Esophagus (tissue), 2 donors: ENCODE results near the gene SLCO4A1. TPM values are rescaled to one million over a fixed set of nuclear protein-coding genes. Genes with fewer than 3 reads are reported as not detected.
"Not testable (repeated sequence)": the region's sequence is repeated elsewhere in the genome, so short reads cannot be mapped to it uniquely, and the experiment has no call there.

ENCODE experiments used
- H3K27ac ChIP-seq, 2 donors: one replicate each; pipeline ENCODE4 v1.5.1; 2013; ENCODE audit warnings: low read depth in 2 of 2, mild to moderate bottlenecking in 2 of 2, inconsistent platforms in 1 of 2, low read length in 1 of 2, moderate library complexity in 1 of 2
- H3K27me3 ChIP-seq, 2 donors: one replicate each; pipeline ENCODE4 v1.6.1; 2013; ENCODE audit warnings: low read length in 2 of 2, control low read depth in 1 of 2, mild to moderate bottlenecking in 1 of 2; ENCODE audit not compliant: insufficient read depth in 2 of 2, control insufficient read depth in 1 of 2
- H3K36me3 ChIP-seq, 2 donors: one replicate each; pipeline ENCODE4 v1.6.1; 2013; ENCODE audit warnings: low read length in 1 of 2; ENCODE audit not compliant: control insufficient read depth in 2 of 2, insufficient read depth in 2 of 2
- H3K4me1 ChIP-seq, 2 donors: one replicate each; pipeline ENCODE4 v1.6.1; 2013; ENCODE audit warnings: low read length in 1 of 2; ENCODE audit not compliant: control insufficient read depth in 2 of 2, insufficient read depth in 2 of 2
- H3K4me3 ChIP-seq, 2 donors: one replicate each; pipeline ENCODE4 v1.5.1; 2013; ENCODE audit warnings: low read length in 2 of 2, mild to moderate bottlenecking in 2 of 2, low read depth in 1 of 2, moderate library complexity in 1 of 2
- H3K9me3 ChIP-seq, 2 donors: one replicate each; pipeline ENCODE4 v1.6.1; 2013; ENCODE audit warnings: mild to moderate bottlenecking in 2 of 2, low read depth in 1 of 2, low read length in 1 of 2, moderate library complexity in 1 of 2; ENCODE audit not compliant: control insufficient read depth in 2 of 2, insufficient read depth in 1 of 2
- WGBS, 2 donors: extraction: QIAGEN DNeasy Blood & Tissue Kit; methylation state at CpG; one replicate each; pipeline ENCODE4 v1.1.7; 2013; 5-methylcytosine and 5-hydroxymethylcytosine counted together
- polyA plus RNA-seq, 2 donors: library from polyadenylated mRNA; stranded (reverse); fragments of 200-250 nt; gene quantifications; one replicate each; pipeline ENCODE4 v1.2.3, GENCODE V29; 2013
- donor health status: healthy with polysubstance abuse.
- donor health status: Bipolar disorder and iron deficiency.

SLCO4A1 gene
- polyA plus RNA-seq, 2 donors: 12.5 to 29.3 TPM

DNA sequence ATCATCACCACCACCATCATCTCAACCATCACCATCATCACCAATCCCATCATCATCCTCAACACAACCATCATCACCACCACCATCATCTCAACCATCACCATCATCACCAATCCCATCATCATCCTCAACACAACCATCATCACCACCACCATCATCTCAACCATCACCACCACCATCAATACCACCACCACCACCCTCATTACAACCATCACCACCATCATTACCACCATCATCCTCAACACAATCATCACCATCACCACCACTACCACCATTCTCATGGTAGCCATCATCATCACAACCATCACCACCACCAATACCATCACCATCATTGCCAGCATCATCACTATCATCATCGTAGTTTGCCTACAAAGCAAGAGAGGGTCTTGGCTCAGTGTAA lies 14.9 kb upstream of the SLCO4A1 start:
- not testable (repeated sequence) for H3K27ac ChIP-seq, H3K4me3 ChIP-seq, H3K9me3 ChIP-seq, H3K27me3 ChIP-seq, H3K36me3 ChIP-seq
- peaks cover 0 to 25% of the 10 kb centered on the region in 2 donors for H3K4me1 ChIP-seq
- 90 to 93% methylated on average over 1 of the region's 1 CpG for WGBS, 2 donors

- H3K27ac ChIP-seq: no peak overlapping the region
Observed at GRCh38 chr20:62627901-62628612, 14.2 kb upstream of the SLCO4A1 start.

DNA sequence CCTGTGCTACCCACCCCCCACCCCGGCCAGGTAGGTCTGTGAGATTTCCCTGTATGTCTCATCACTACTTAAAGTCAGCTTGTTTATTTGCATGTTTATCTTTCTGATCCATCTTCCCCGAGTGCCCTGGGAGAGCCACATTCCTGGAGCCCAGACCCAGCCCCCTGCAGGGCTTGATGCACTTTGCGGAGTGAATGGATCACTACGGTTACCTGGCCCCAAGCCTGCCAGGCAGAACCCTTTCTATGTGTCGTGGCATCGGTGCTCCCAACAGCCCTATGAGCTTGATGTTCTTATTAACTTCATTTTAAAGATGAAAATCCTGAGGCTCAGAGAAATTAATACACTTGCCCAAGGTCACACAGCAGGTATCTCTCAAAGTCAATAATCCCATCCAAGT lies 13.6 kb upstream of the SLCO4A1 start:
- Histone ChIP-seq H3K36me3 (no peaks in the 10 kb centered on the region), H3K9me3 (no peaks in the 10 kb centered on the region), H3K4me3 (no peak overlapping the region), H3K27me3 (no peaks in the 10 kb centered on the region), H3K4me1 (peaks cover 0 to 15% of the 10 kb centered on the region in 2 donors), H3K27ac (no peak overlapping the region)
- WGBS, 2 donors: 59 to 75% methylated on average over 6 of the region's 6 CpGs

More at GRCh38 chr20:62627901-62628612, 14.2 kb upstream of the SLCO4A1 start:
- peaks cover 0 to 20% of the 10 kb centered on the region in 2 donors for H3K4me1 ChIP-seq
- no peaks in the 10 kb centered on the region for H3K36me3 ChIP-seq
- H3K4me3 ChIP-seq: no peak overlapping the region
- no peaks in the 10 kb centered on the region for H3K9me3 ChIP-seq
- no peaks in the 10 kb centered on the region for H3K27me3 ChIP-seq
- WGBS, 2 donors: 60 to 64% methylated on average over 10 of the region's 10 CpGs

DNA sequence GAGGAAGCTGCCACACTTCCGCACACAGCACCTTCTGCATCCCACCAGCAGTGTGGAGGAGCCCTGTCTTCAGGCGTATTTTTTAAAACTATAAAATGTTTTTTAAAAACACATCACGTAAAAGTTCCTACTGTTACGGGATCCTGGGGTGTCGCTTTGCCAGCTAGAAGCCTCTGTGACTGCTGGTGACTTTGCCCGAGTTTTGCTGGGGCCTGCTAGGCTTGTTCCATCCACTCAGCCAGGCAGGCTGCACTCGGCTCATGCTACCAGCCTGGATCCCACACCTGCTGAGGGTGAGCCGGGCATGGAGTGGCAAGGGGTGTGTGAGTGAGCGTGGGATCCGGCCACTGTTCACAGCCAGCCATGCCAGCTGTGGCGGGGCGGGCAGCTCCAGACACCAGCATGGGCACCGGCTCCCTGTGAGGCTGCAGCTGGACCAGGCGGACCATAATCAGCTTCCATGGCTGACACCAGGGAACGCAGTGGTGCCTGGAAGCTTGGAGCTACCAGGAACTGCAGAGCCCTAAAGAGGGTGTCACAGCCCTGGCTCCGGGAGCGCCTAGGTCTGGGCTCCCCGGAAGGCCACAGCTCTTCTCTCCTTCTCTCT lies 12.3 kb upstream of the SLCO4A1 start:
- H3K27me3 ChIP-seq: no peaks in the 10 kb centered on the region
- no peak overlapping the region for H3K4me3 ChIP-seq
- H3K36me3 ChIP-seq: no peaks in the 10 kb centered on the region
- WGBS, 2 donors: 93 to 95% methylated on average over 17 to 18 of the region's 18 CpGs
- H3K9me3 ChIP-seq: no peaks in the 10 kb centered on the region
- H3K4me1 ChIP-seq: peaks cover 0 to 5% of the 10 kb centered on the region in 2 donors
- H3K27ac ChIP-seq: no peak overlapping the region

DNA sequence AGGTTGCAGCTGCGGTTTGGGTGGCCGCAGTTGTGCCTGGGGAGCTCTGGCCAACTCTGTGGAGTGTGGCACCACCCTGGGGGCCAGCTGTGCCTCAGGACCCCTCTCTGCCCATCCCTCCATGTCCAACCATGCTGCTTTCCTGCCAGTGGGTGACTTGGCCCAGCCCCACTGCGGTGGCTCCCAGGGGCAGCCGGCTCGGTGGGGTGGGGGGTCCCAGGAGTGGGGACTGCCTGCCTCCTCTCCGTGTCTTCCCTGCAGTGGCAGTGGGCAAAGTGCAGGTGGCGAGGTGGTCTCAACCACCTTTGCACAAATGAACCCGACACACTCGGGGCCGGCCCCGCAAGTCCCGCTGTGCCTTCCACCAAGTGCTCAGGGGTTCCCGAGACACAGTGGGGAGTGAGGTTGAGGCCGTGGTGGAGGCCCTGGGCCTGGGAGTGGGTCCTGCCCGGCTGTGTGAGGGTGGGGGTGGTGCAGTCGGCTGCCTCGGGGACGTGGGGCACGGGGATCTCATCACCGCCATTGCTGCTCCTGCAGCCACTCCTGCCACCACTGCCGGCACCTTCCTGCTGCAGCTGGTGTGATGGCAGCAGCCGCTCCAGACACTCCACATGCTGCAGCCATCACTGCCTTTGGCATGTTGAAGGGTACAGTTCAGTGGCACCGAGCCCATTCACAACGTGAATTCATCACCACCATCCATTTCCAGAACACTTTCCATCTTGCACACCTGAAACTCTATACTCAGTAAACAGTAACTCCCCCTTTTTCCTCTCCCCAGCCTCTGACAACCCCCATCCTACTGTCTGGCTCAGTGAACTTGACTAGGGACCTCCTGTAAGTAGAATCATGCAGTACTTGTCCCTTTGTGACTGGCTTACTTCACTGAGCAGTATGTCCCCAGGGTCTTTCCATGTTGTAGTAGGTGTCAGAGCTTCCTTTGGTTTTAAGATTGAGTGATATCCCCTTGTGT lies 10.7 kb upstream of the SLCO4A1 start:
- Histone ChIP-seq H3K4me1 (no peaks in the 10 kb centered on the region), H3K27me3 (no peaks in the 10 kb centered on the region), H3K4me3 (no peak overlapping the region), H3K36me3 (no peaks in the 10 kb centered on the region), H3K27ac (no peak overlapping the region), H3K9me3 (no peaks in the 10 kb centered on the region)
- 79 to 87% methylated on average over 24 of the region's 24 CpGs for WGBS, 2 donors

DNA sequence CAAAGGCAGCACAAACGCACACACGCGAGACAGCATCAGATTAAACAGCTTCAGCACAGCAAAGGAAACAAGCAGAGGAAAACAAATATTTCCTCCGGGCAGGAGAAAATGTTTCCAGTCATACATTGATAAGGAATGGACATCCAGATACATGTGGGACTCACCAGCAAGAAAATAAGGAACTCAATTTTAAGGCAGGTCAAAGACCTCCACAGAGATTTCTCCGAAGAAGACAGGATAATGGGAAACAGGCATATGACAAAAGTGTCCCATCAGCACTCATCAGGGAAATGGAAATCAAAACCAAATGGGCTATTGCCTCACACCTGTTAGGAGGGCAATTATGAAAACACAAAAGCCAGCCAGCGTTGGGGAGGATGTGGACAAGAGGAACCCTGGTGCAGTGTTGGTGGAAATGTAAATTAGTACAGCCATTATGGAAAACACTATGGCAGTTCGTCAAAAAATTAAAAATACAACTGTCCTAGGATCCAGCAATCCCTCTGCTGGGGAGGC lies 9.7 kb upstream of the SLCO4A1 start:
- 47 to 63% methylated on average over 7 of the region's 7 CpGs for WGBS, 2 donors
- Histone ChIP-seq H3K4me1 (no peaks in the 10 kb centered on the region), H3K4me3 (no peak overlapping the region), H3K27me3 (peaks cover 0 to 2% of the 10 kb centered on the region in 2 donors), H3K27ac (no peak overlapping the region), H3K36me3 (no peaks in the 10 kb centered on the region), H3K9me3 (peaks cover 0 to 2% of the 10 kb centered on the region in 2 donors)

- peaks cover 0 to 2% of the 10 kb centered on the region in 2 donors for H3K9me3 ChIP-seq
- 72 to 74% methylated on average over 27 of the region's 27 CpGs for WGBS, 2 donors
- no peaks in the 10 kb centered on the region for H3K4me1 ChIP-seq
- H3K27me3 ChIP-seq: peaks cover 0 to 2% of the 10 kb centered on the region in 2 donors
- no peak overlapping the region for H3K27ac ChIP-seq
- no peaks in the 10 kb centered on the region for H3K36me3 ChIP-seq
- no peak overlapping the region for H3K4me3 ChIP-seq
Observed at GRCh38 chr20:62633598-62634329, 8.5 kb upstream of the SLCO4A1 start.

DNA sequence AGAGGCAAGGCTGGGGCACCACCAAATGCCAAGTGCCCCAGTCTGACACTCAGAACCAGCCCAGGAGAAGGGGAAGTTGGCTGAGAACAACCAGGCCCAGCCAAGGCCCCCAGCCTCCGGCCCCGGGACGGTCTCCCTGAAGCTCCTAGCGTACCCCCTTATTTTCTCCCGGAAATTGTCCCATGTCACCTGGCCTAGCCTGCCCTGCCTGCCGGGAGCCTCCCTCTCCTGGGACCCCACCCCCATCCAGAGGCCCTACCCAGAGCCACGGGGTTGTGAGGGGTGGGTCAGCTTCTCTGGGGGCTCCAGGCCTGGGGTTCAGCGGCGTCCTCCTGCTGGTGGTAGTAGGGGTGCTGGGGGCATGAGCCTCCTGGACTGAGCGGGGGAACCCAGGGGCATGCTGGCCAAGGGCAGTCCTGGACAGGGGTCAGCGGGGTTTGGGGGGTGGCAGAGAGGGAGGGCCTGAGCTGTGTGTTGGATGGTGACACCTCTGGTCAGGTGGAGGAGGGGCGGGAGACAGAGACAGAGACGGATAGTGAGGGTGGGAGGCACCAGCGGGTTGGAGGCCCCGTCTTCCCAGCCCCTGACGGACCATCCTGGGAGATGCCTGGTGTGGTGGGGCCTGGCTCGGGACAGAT lies 7.9 kb upstream of the SLCO4A1 start:
- WGBS, 2 donors: 85% methylated on average over 17 of the region's 17 CpGs
- H3K36me3 ChIP-seq: no peaks in the 10 kb centered on the region
- peaks cover 0 to 2% of the 10 kb centered on the region in 2 donors for H3K27me3 ChIP-seq
- H3K4me3 ChIP-seq: no peak overlapping the region
- H3K9me3 ChIP-seq: peaks cover 0 to 2% of the 10 kb centered on the region in 2 donors
- no peaks in the 10 kb centered on the region for H3K4me1 ChIP-seq
- H3K27ac ChIP-seq: no peak overlapping the region
